ENCODE results near the gene DCAF11. TPM values are rescaled to one million over a fixed set of nuclear protein-coding genes. Genes with fewer than 3 reads are reported as not detected.

DCAF11 gene
- total RNA-seq, 2 donors from 2014 or later, result 101 to 107 TPM

GRCh38 chr14:24131549-24131966, 17.0 kb downstream of the DCAF11 start:
- ATAC-seq (no peak), DNase-seq (no peak)
- intact Hi-C loops (cut with DNase I, micrococcal nuclease), result no loop called here

- ATAC-seq (no peak), DNase-seq (peak in 1 of 2 donors; percentile 24)
- intact Hi-C loops (cut with DNase I, micrococcal nuclease), result no loop called here
These were observed 17.6 kb downstream of the DCAF11 start for GRCh38 chr14:24132061-24132685.

GRCh38 chr14:24132976-24133375, 18.4 kb downstream of the DCAF11 start:
- no peak for ATAC-seq
- DNase-seq, result no peak
- intact Hi-C loops (cut with DNase I, micrococcal nuclease), result no loop called here

- intact Hi-C loops (cut with DNase I, micrococcal nuclease), result no loop called here
- DNase-seq (no peak), ATAC-seq (no peak)
These were observed 19.2 kb downstream of the DCAF11 start for GRCh38 chr14:24133735-24134134.

- intact Hi-C loops (cut with DNase I, micrococcal nuclease), result no loop called here
- DNase-seq (no peak), ATAC-seq (no peak)
These were observed 20.9 kb downstream of the DCAF11 start for GRCh38 chr14:24135584-24135833.

- ATAC-seq (peak; percentile 93), DNase-seq (peak; percentile 94 to 97)
- intact Hi-C loops (cut with DNase I, micrococcal nuclease), result no loop called here
These were observed 21.5 kb downstream of the DCAF11 start, which contains the start of gene PSME1 for GRCh38 chr14:24135834-24136683. Gene PSME1, plus strand, starts transcription at chr14:24136194. Its CDS starts 69 bp downstream, at chr14:24136263.

GRCh38 chr14:24136684-24137528, 22.3 kb downstream of the DCAF11 start:
- intact Hi-C loops (cut with DNase I, micrococcal nuclease), result no loop called here
- ATAC-seq, result no peak
- DNase-seq, result peak in 1 of 2 donors; percentile 40

GRCh38 chr14:24137529-24138395, 23.2 kb downstream of the DCAF11 start:
- ATAC-seq (no peak), DNase-seq (no peak)
- intact Hi-C loops (cut with DNase I, micrococcal nuclease), result no loop called here

- ATAC-seq, result no peak
- intact Hi-C loops (cut with DNase I, micrococcal nuclease), result no loop called here
- no peak for DNase-seq
These were observed 24.1 kb downstream of the DCAF11 start for GRCh38 chr14:24138396-24139271.

GRCh38 chr14:24139272-24139934, 24.8 kb downstream of the DCAF11 start:
- no peak for DNase-seq
- intact Hi-C loops (cut with DNase I, micrococcal nuclease), result no loop called here
- no peak for ATAC-seq

- peak; percentile 81 for ATAC-seq
- intact Hi-C loops (cut with DNase I, micrococcal nuclease), result no loop called here
- peak; percentile 100 for DNase-seq
These were observed 26.7 kb downstream of the DCAF11 start, which contains the start of gene EMC9 for GRCh38 chr14:24141097-24141880. Gene EMC9, minus strand, starts transcription at chr14:24141591. Its CDS starts 287 bp downstream, at chr14:24141304.

- ATAC-seq (no peak), DNase-seq (no peak)
- intact Hi-C loops (cut with DNase I, micrococcal nuclease), result no loop called here
These were observed 28.9 kb downstream of the DCAF11 start for GRCh38 chr14:24143511-24143910.

GRCh38 chr14:24144451-24144850, 29.9 kb downstream of the DCAF11 start:
- intact Hi-C loops (cut with DNase I, micrococcal nuclease), result no loop called here
- ATAC-seq (no peak), DNase-seq (no peak)

- intact Hi-C loops (cut with DNase I, micrococcal nuclease), result no loop called here
- ATAC-seq (no peak), DNase-seq (no peak)
These were observed 30.6 kb downstream of the DCAF11 start for GRCh38 chr14:24145219-24145618.

- intact Hi-C loops (cut with DNase I, micrococcal nuclease), result no loop called here
- DNase-seq (no peak), ATAC-seq (no peak)
These were observed 31.3 kb downstream of the DCAF11 start for GRCh38 chr14:24145690-24146452.
